ENCODE measurements around the gene TRIM71.

Gene TRIM71

DNA sequence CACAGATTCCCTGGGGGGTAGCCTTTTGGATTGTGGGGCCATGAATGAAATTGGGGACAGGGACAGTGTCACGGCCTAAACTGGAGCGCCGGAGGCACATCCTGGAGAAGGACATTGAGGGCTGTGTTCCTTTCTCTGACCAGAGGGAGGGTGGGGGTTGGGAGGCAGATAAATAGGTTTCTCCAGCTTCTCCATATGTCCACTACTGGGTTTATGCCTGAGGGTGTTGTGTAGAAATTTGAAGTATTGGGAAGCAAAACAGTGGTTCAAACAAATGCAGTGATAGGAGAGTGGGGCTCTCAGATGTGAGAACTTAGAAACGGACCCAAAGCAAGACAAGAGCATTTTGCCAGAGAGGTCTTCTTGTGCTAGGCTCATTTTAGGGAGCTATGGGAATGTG is 34.3 kb downstream of the TRIM71 start:
- Histone ChIP-seq H2AFZ (ENCODE audit: low read depth, low read length) (no peak overlapping the region), H3K4me1 (ENCODE audit: insufficient read depth, low read length) (peaks cover 21% of the 10 kb centered on the region), H3K36me3 (ENCODE audit: insufficient read depth, low read length) (no peaks in the 10 kb centered on the region), H3K9me3 (ENCODE audit: low read length) (peaks cover 1% of the 10 kb centered on the region), H3K27me3 (ENCODE audit: insufficient read depth, low read length) (no peaks in the 10 kb centered on the region), H3K4me3 (ENCODE audit: low read length) (no peak overlapping the region)

DNA sequence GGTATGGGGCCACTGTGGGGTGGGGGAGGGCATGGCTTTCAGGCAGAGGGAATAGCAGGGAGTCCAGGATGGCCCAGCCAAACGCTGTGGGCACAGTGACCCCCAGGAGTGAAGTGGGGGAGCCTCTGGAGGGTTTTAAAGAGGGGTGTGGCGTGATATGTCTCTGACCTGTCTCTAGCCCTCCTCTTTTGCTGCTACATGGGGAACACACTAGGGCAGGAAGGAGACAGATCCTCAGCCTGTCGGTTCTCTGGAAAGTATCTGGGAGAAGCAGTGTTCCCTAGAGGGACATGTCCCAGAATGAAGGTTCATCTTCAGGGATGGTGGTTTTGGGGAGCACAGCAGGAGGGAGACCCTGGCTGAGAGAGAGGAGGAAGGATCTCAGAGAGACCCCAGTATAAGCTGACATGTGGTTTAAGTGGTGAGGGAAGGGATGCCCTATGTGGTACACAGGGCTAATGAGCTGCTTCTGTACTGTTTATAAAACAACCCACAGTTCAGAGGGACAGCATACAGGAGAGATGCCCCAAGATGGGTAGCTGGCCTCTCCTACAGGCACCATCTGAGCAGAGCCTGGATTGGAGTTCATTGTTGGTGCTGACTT is 37.7 kb downstream of the TRIM71 start:
- Histone ChIP-seq H3K4me1 (ENCODE audit: insufficient read depth, low read length) (peaks cover 6% of the 10 kb centered on the region), H3K4me3 (ENCODE audit: low read length) (no peak overlapping the region)

GRCh38 chr3:32856355-32856889 is 38.6 kb downstream of the TRIM71 start:
- Histone ChIP-seq H3K36me3 (ENCODE audit: insufficient read depth, low read length) (no peaks in the 10 kb centered on the region), H2AFZ (ENCODE audit: low read depth, low read length) (no peak overlapping the region), H3K4me1 (ENCODE audit: insufficient read depth, low read length) (no peaks in the 10 kb centered on the region), H3K27me3 (ENCODE audit: insufficient read depth, low read length) (no peaks in the 10 kb centered on the region), H3K9me3 (ENCODE audit: low read length) (no peaks in the 10 kb centered on the region), H3K4me3 (ENCODE audit: low read length) (no peak overlapping the region)

More for the DNA sequence above, 37.7 kb downstream of the TRIM71 start:
- Histone ChIP-seq H3K27me3 (ENCODE audit: insufficient read depth, low read length) (no peaks in the 10 kb centered on the region), H3K9me3 (ENCODE audit: low read length) (no peaks in the 10 kb centered on the region), H2AFZ (ENCODE audit: low read depth, low read length) (no peak overlapping the region), H3K36me3 (ENCODE audit: insufficient read depth, low read length) (no peaks in the 10 kb centered on the region)

- Histone ChIP-seq H3K9me3 (ENCODE audit: low read length) (no peaks in the 10 kb centered on the region), H3K27me3 (ENCODE audit: insufficient read depth, low read length) (no peaks in the 10 kb centered on the region), H3K36me3 (ENCODE audit: insufficient read depth, low read length) (no peaks in the 10 kb centered on the region), H3K4me1 (ENCODE audit: insufficient read depth, low read length) (peaks cover 3% of the 10 kb centered on the region), H3K4me3 (ENCODE audit: low read length) (no peak overlapping the region), H2AFZ (ENCODE audit: low read depth, low read length) (no peak overlapping the region)
These were observed 39.2 kb downstream of the TRIM71 start for GRCh38 chr3:32856901-32857507.

DNA sequence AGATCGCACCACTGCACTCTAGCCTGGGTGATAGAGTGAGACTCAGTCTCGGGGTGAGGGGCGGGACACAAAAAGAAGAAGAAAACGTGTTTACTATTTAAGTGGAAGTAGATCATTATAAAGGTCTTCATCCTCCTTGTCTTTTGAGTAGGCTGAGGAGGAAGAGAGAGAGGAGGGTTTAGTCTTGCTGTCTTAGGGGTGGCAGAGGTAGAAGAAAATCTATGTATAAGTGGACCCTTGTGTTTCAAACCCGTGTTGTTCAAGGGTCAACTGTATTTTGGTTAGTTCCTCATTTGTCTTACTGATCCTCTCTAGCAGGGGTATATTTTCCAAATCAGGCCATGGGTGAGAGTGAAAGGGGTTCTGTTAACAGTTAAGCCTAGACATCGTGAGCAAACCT is 40.1 kb downstream of the TRIM71 start:
- Histone ChIP-seq H3K36me3 (ENCODE audit: insufficient read depth, low read length) (no peaks in the 10 kb centered on the region), H3K9me3 (ENCODE audit: low read length) (no peaks in the 10 kb centered on the region), H3K4me1 (ENCODE audit: insufficient read depth, low read length) (peaks cover 9% of the 10 kb centered on the region), H2AFZ (ENCODE audit: low read depth, low read length) (no peak overlapping the region), H3K4me3 (ENCODE audit: low read length) (no peak overlapping the region), H3K27me3 (ENCODE audit: insufficient read depth, low read length) (no peaks in the 10 kb centered on the region)

GRCh38 chr3:32859604-32860237 is 41.9 kb downstream of the TRIM71 start:
- no peak overlapping the region for H2AFZ ChIP-seq (ENCODE audit: low read depth, low read length)
- H3K4me3 ChIP-seq (ENCODE audit: low read length) = no peak overlapping the region
- H3K9me3 ChIP-seq (ENCODE audit: low read length) = no peaks in the 10 kb centered on the region
- H3K36me3 ChIP-seq (ENCODE audit: insufficient read depth, low read length) = no peaks in the 10 kb centered on the region
- no peaks in the 10 kb centered on the region for H3K27me3 ChIP-seq (ENCODE audit: insufficient read depth, low read length)
- peaks cover 9% of the 10 kb centered on the region for H3K4me1 ChIP-seq (ENCODE audit: insufficient read depth, low read length)

DNA sequence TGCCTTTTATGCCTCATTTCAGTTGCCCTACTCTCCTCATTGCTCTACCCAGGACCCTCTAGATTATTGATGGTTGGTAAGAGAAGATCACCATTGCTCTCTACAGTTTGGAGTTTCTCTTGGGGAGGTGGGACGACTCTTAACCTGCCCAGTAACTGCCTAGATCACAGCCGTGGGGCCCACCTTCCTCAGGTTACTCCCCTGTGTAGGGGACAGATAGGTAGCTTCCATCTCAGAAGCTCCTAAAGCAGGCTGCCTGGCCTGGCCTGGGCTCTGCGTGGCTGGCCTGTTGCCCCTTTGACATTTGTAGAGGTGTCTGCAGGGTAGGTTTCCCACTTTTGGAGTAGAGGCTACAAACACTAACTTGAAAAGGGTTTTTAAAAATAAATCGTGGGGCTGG is 42.7 kb downstream of the TRIM71 start:
- Histone ChIP-seq H3K9me3 (ENCODE audit: low read length) (no peaks in the 10 kb centered on the region), H2AFZ (ENCODE audit: low read depth, low read length) (no peak overlapping the region), H3K27me3 (ENCODE audit: insufficient read depth, low read length) (no peaks in the 10 kb centered on the region), H3K4me3 (ENCODE audit: low read length) (no peak overlapping the region), H3K4me1 (ENCODE audit: insufficient read depth, low read length) (peaks cover 9% of the 10 kb centered on the region), H3K36me3 (ENCODE audit: insufficient read depth, low read length) (no peaks in the 10 kb centered on the region)

DNA sequence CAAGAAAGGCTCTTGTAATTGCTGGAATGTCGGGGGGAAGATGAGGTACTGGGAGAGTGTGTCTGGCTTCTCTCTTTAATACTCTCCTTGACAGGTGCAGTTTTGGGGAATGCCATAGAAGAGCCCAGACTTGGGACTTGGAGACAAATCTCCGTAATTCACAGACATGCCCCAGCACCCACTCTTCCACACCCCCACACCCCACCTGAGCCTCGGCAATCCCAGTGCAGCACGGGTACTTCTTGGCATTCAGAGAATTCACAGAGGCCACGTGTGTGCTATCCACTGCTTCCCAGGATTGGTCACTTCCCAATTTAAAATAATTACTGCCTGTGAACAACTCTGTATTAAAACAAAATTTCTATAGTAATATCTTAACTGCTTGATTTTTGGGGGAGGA is 43.9 kb downstream of the TRIM71 start:
- peaks cover 12% of the 10 kb centered on the region for H3K4me1 ChIP-seq (ENCODE audit: insufficient read depth, low read length)
- no peaks in the 10 kb centered on the region for H3K9me3 ChIP-seq (ENCODE audit: low read length)
- no peaks in the 10 kb centered on the region for H3K27me3 ChIP-seq (ENCODE audit: insufficient read depth, low read length)
- no peak overlapping the region for H3K4me3 ChIP-seq (ENCODE audit: low read length)
- no peak overlapping the region for H2AFZ ChIP-seq (ENCODE audit: low read depth, low read length)
- no peaks in the 10 kb centered on the region for H3K36me3 ChIP-seq (ENCODE audit: insufficient read depth, low read length)

GRCh38 chr3:32862247-32862935 is 44.6 kb downstream of the TRIM71 start:
- Histone ChIP-seq H3K4me3 (ENCODE audit: low read length) (no peak overlapping the region), H2AFZ (ENCODE audit: low read depth, low read length) (no peak overlapping the region), H3K9me3 (ENCODE audit: low read length) (no peaks in the 10 kb centered on the region), H3K36me3 (ENCODE audit: insufficient read depth, low read length) (no peaks in the 10 kb centered on the region), H3K4me1 (ENCODE audit: insufficient read depth, low read length) (peaks cover 18% of the 10 kb centered on the region), H3K27me3 (ENCODE audit: insufficient read depth, low read length) (no peaks in the 10 kb centered on the region)

DNA sequence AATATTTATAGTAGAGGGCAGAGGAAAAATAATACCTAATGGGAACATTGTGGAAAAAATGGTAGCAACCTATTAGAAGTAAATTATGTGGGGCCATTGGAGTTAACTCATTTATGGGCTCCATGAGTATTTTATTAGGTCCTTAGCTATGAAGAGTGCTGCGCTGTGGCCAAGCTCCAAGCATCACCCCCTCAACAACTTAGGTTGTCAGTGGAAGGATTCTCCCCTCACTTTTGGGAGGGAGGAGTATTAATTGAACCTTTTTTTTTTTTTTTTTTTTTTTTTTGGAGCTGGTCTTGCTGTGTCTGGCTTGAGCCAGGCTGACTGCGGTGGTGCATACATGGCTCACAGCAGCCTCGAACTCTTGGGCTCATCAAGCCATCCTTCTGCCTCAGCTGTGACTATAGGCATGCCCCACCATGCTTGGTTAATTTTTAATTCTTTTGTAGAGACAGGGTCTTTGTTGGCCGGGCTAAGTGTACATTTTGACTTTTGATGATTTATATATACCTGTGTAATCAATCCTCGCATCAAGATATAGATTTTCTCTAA is 45.2 kb downstream of the TRIM71 start:
- peaks cover 24% of the 10 kb centered on the region for H3K4me1 ChIP-seq (ENCODE audit: insufficient read depth, low read length)
- no peaks in the 10 kb centered on the region for H3K36me3 ChIP-seq (ENCODE audit: insufficient read depth, low read length)
- H3K9me3 ChIP-seq (ENCODE audit: low read length) = no peaks in the 10 kb centered on the region
- no peak overlapping the region for H3K4me3 ChIP-seq (ENCODE audit: low read length)
- H2AFZ ChIP-seq (ENCODE audit: low read depth, low read length) = no peak overlapping the region
- H3K27me3 ChIP-seq (ENCODE audit: insufficient read depth, low read length) = no peaks in the 10 kb centered on the region

DNA sequence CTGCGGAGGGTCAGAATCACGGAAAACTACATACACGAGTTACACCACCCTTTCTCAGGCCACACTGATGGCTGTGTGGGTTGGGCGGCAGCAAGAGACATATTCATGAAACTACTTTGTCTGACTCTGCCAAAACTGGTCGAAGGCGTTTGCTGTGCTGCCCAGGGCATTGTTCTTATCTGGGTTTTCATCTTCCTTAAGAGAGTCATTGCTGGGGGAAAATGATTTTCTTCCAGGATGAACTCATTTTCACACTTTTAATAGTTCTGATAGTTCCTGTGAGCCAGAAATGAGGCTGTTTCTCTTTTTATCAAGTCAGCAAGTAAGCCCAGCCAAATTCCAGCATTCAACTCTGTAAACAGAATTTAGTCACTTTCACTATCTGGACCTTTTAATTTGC is 47.6 kb downstream of the TRIM71 start:
- peaks cover 48% of the 10 kb centered on the region for H3K4me1 ChIP-seq (ENCODE audit: insufficient read depth, low read length)
- H3K4me3 ChIP-seq (ENCODE audit: low read length) = no peak overlapping the region
- no peaks in the 10 kb centered on the region for H3K36me3 ChIP-seq (ENCODE audit: insufficient read depth, low read length)
- no peaks in the 10 kb centered on the region for H3K9me3 ChIP-seq (ENCODE audit: low read length)
- H3K27me3 ChIP-seq (ENCODE audit: insufficient read depth, low read length) = no peaks in the 10 kb centered on the region
- no peak overlapping the region for H2AFZ ChIP-seq (ENCODE audit: low read depth, low read length)

DNA sequence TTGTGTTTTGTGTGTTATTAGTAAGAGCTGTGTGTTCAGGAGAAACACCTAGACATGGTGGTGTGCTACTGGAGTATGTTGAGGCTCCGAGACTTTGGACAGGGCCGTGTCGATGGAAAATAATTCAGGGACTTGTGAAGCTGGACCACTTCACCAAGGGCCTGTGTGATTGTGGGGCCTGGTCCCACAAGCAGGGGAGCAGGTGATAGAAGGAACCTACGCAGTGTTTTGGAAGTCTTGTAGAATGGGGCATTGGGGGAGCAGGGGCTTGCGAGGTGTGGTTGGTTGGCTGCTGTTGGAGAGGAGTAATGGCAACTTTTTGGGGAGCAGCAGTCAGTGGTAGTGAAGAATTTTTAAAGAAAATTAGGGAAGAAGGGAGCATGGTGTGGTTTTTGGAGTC is 48.7 kb downstream of the TRIM71 start:
- no peaks in the 10 kb centered on the region for H3K27me3 ChIP-seq (ENCODE audit: insufficient read depth, low read length)
- H3K4me3 ChIP-seq (ENCODE audit: low read length) = no peak overlapping the region
- H3K4me1 ChIP-seq (ENCODE audit: insufficient read depth, low read length) = peaks cover 51% of the 10 kb centered on the region
- H3K9me3 ChIP-seq (ENCODE audit: low read length) = no peaks in the 10 kb centered on the region
- H3K36me3 ChIP-seq (ENCODE audit: insufficient read depth, low read length) = no peaks in the 10 kb centered on the region
- no peak overlapping the region for H2AFZ ChIP-seq (ENCODE audit: low read depth, low read length)

GRCh38 chr3:32867954-32868353 is 50.2 kb downstream of the TRIM71 start:
- H2AFZ ChIP-seq (ENCODE audit: low read depth, low read length) = no peak overlapping the region
- H3K27me3 ChIP-seq (ENCODE audit: insufficient read depth, low read length) = no peaks in the 10 kb centered on the region
- H3K4me3 ChIP-seq (ENCODE audit: low read length) = no peak overlapping the region
- peaks cover 42% of the 10 kb centered on the region for H3K4me1 ChIP-seq (ENCODE audit: insufficient read depth, low read length)
- no peaks in the 10 kb centered on the region for H3K36me3 ChIP-seq (ENCODE audit: insufficient read depth, low read length)
- H3K9me3 ChIP-seq (ENCODE audit: low read length) = no peaks in the 10 kb centered on the region

Data from neuron (in vitro differentiated cells).